Endothelial cell of umbilical vein (primary cell): ENCODE results near the gene CSPG5. TPM values are rescaled to one million over a fixed set of nuclear protein-coding genes. Genes with fewer than 3 reads are reported as not detected.

Experiments
- BruUV-seq: library from RNA; stranded (reverse); fragments of 400-500 nt; replicated peaks from 2 replicates; lab custom pipeline; 2021; lab: Mats Ljungman, UMichigan
- CTCF ChIA-PET: fragments of 300-600, 350-600 bp; sonication (Branson Sonifier 250); formaldehyde crosslinking; loops from one replicate; lab custom pipeline; 2021; ENCODE audit warnings: antibody characterized with exemption, inconsistent platforms; lab: Charles Lee
- POLR2A ChIA-PET: fragments of 300-600, 350-600 bp; sonication (Branson Sonifier 250); formaldehyde crosslinking; loops from one replicate; lab custom pipeline; 2021; ENCODE audit warnings: antibody characterized with exemption, inconsistent platforms; lab: Charles Lee
- DNase-seq: peaks from one replicate; pipeline ENCODE4 v3.0.0-alpha.2; 2011; ENCODE audit warnings: low read depth, low spot score
- FAIRE-seq: peaks from 2 replicates; lab custom pipeline; 2011; peaks lifted over from hg19 to GRCh38; lab: Jason Lieb, UNC
- H2AFZ ChIP-seq: 2 replicates; pipeline ENCODE4 v1.6.0; 2012; ENCODE audit warnings: low read depth, low read length, control low read depth, inconsistent platforms
- H3K27ac ChIP-seq: 2 replicates; pipeline ENCODE4 v1.5.1; 2011; ENCODE audit warnings: low read depth, mild to moderate bottlenecking, control low read depth, low read length, moderate library complexity; ENCODE audit not compliant: insufficient read depth
- H3K27me3 ChIP-seq, 2 experiments: 2 replicates each; pipeline versions ENCODE4 v1.6.0 to v1.6.1; 2011; ENCODE audit warnings: low read length in 2 of 2, mixed read lengths in 1 of 2; ENCODE audit not compliant: control insufficient read depth in 2 of 2, insufficient read depth in 2 of 2
- H3K36me3 ChIP-seq, 2 experiments: 2 replicates in 1 of 2; 3 replicates in 1 of 2; pipeline ENCODE4 v1.5.1; 2011; ENCODE audit warnings: low read length in 2 of 2, mild to moderate bottlenecking in 1 of 2, moderate library complexity in 1 of 2; ENCODE audit not compliant: control insufficient read depth in 2 of 2, insufficient read depth in 2 of 2; ENCODE audit errors: extremely low read depth in 1 of 2
- H3K4me1 ChIP-seq: 3 replicates; pipeline ENCODE4 v1.5.1; 2011; ENCODE audit warnings: mild to moderate bottlenecking, low read length; ENCODE audit not compliant: control insufficient read depth, insufficient read depth; ENCODE audit errors: extremely low read depth
- H3K4me2 ChIP-seq: 2 replicates; pipeline ENCODE4 v1.6.1; 2011; ENCODE audit warnings: low read length, control low read depth, mixed read lengths; ENCODE audit not compliant: insufficient read depth
- H3K4me3 ChIP-seq, 3 experiments: fragments of 200-600 bp in 1 of 3; sonication (generic), shearing (Covaris generic) in 1 of 3; replicated peaks in 1 of 3; 2 replicates each; pipeline ENCODE4 v1.5.1; 2011 to 2016; ENCODE audit warnings: control low read depth in 3 of 3, low read length in 3 of 3, mild to moderate bottlenecking in 2 of 3, inconsistent platforms in 1 of 3, low read depth in 1 of 3, moderate library complexity in 1 of 3; ENCODE audit not compliant: insufficient read depth in 1 of 3
- H3K79me2 ChIP-seq: 2 replicates; pipeline ENCODE4 v1.6.0; 2012; ENCODE audit warnings: low read length, inconsistent platforms; ENCODE audit not compliant: control insufficient read depth, insufficient read depth
- H3K9ac ChIP-seq: replicated peaks from 2 replicates; pipeline ENCODE3; 2011; ENCODE audit warnings: low read length, control low read depth; ENCODE audit not compliant: insufficient read depth; ENCODE audit errors: extremely low read depth
- H3K9me1 ChIP-seq: replicated peaks from 3 replicates; pipeline ENCODE4 v1.6.0; 2011; ENCODE audit warnings: mild to moderate bottlenecking, low read length; ENCODE audit not compliant: control insufficient read depth, insufficient read depth; ENCODE audit errors: extremely low read depth
- H3K9me3 ChIP-seq: replicated peaks from 2 replicates; pipeline ENCODE4 v1.5.1; 2012; ENCODE audit warnings: low read length, inconsistent platforms; ENCODE audit not compliant: control insufficient read depth, insufficient read depth
- H4K20me1 ChIP-seq: replicated peaks from 2 replicates; pipeline ENCODE3; 2011; ENCODE audit warnings: mild to moderate bottlenecking, low read length; ENCODE audit not compliant: control insufficient read depth, insufficient read depth; ENCODE audit errors: extremely low read depth
- EZH2 ChIP-seq: IDR thresholded peaks from 2 replicates; pipeline ENCODE4 v1.6.1; 2012; ENCODE audit warnings: borderline replicate concordance, low read depth, mild to moderate bottlenecking, moderate library complexity, low read length, inconsistent platforms; ENCODE audit not compliant: severe bottlenecking
- FOS ChIP-seq: IDR thresholded peaks from 2 replicates; pipeline ENCODE4 v1.6.1; 2011; ENCODE audit warnings: mild to moderate bottlenecking, low read length, moderate library complexity, borderline replicate concordance; ENCODE audit not compliant: insufficient read depth
- GATA2 ChIP-seq: IDR thresholded peaks from 2 replicates; pipeline ENCODE4 v1.7.0; 2011; ENCODE audit warnings: low read depth, mild to moderate bottlenecking, moderate library complexity, mixed read lengths, low read length; ENCODE audit not compliant: insufficient read length, insufficient read depth
- JUN ChIP-seq: IDR thresholded peaks from 2 replicates; pipeline ENCODE4 v1.6.1; 2011; ENCODE audit warnings: borderline replicate concordance, low read depth; ENCODE audit not compliant: insufficient read length, insufficient read depth
- MAX ChIP-seq: IDR thresholded peaks from 2 replicates; pipeline ENCODE4 v1.6.1; 2011; ENCODE audit not compliant: insufficient read depth, insufficient read length
- MYC ChIP-seq: IDR thresholded peaks from one replicate; pipeline ENCODE4 v1.6.1; 2011; ENCODE audit warnings: mild to moderate bottlenecking, low read depth, low read length
- POLR2A ChIP-seq: IDR thresholded peaks from 2 replicates; pipeline ENCODE4 v1.6.1; 2012; ENCODE audit warnings: low read depth, mild to moderate bottlenecking, control low read depth, low read length
- POLR2AphosphoS5 ChIP-seq: IDR thresholded peaks from 2 replicates; pipeline ENCODE4 v1.6.1; 2012; ENCODE audit warnings: low read depth, mild to moderate bottlenecking, control low read depth, low read length, moderate library complexity; ENCODE audit not compliant: insufficient read depth
- dilution Hi-C: fragments of 300-500 bp; cut with MboI; formaldehyde crosslinking; loops from one replicate; pipeline ENCODE4 v1.15.0; 2019; ENCODE audit warnings: low sequenced_read_pairs; ENCODE audit not compliant: extremely low pct_ligation_motif_present
- intact Hi-C: fragments of 100-400 bp; cut with micrococcal nuclease; formaldehyde crosslinking; loops from one replicate; pipeline ENCODE4 v1.10.0; 2022
- polyA plus RNA-seq, 4 experiments: library from polyadenylated mRNA; depleted of rRNA in 3 of 4; stranded (reverse) in 3 of 4; unstranded in 1 of 4; fragments of >200 nt; gene quantifications; 2 replicates each; pipeline versions ENCODE4 v1.2.1 to v1.2.3, GENCODE V29; 2011 to 2012; ENCODE audit warnings: missing spikeins in 1 of 4
- total RNA-seq: library from RNA; stranded (reverse); gene quantifications from 2 replicates; pipeline ENCODE4 v1.2.3, GENCODE V29; 2021
- TF ChIP-seq, protein P1 (sequence below), 2 donors: IDR thresholded peaks; 1 replicate in 1 of 2; 2 replicates in 1 of 2; pipeline ENCODE4 v1.5.1; 2011; ENCODE audit warnings: low read length in 2 of 2, mild to moderate bottlenecking in 2 of 2, moderate library complexity in 2 of 2, control low read depth in 1 of 2, inconsistent platforms in 1 of 2, low read depth in 1 of 2; ENCODE audit not compliant: insufficient read depth in 1 of 2; ENCODE audit errors: extremely low read depth in 1 of 2

Gene CSPG5
- total and polyA plus RNA-seq, 2 donors (not counting 3 experiments of a cell fraction or from before 2014, with no cell fraction given) = 0.32 to 0.55 TPM

GRCh38 chr3:47520756-47521155, 57.9 kb downstream of the CSPG5 start:
- H3K9me3 ChIP-seq = no peaks in the 10 kb centered on the region
- dilution Hi-C loops = no loop called here
- ChIA-PET CTCF (interaction anchor here (0.6 to 3.8 kb wide), 15 partner anchors 11 to 674 kb away, joined by 3 to 99 read pairs (median 6); partner anchors contain the start of gene CSPG5), POLR2A (no interaction called here)
- no peaks in the 10 kb centered on the region for H3K79me2 ChIP-seq
- no peaks in the 10 kb centered on the region for H4K20me1 ChIP-seq
- DNase-seq (no peak), FAIRE-seq (no peak)
- no peaks in the 10 kb centered on the region for H3K9me1 ChIP-seq
- no TSS peak for BruUV-seq
- H3K36me3 ChIP-seq = no peaks in the 10 kb centered on the region
- no peak overlapping the region for H3K4me2 ChIP-seq
- no peak overlapping the region for H3K27ac ChIP-seq
- no peaks in the 10 kb centered on the region for H3K4me1 ChIP-seq
- intact Hi-C loops = loop anchor here (5.0 kb wide), 1 partner anchor 57 kb away; the partner anchor contains the start of gene CSPG5
- no peaks in the 10 kb centered on the region for H3K27me3 ChIP-seq
- no peak for TF ChIP-seq POLR2AphosphoS5
- TF ChIP-seq MYC = no peak
- no peak for TF ChIP-seq MAX
- TF ChIP-seq GATA2 = no peak
- no peak for TF ChIP-seq FOS
- TF ChIP-seq JUN = no peak
- TF ChIP-seq, protein P1, sequence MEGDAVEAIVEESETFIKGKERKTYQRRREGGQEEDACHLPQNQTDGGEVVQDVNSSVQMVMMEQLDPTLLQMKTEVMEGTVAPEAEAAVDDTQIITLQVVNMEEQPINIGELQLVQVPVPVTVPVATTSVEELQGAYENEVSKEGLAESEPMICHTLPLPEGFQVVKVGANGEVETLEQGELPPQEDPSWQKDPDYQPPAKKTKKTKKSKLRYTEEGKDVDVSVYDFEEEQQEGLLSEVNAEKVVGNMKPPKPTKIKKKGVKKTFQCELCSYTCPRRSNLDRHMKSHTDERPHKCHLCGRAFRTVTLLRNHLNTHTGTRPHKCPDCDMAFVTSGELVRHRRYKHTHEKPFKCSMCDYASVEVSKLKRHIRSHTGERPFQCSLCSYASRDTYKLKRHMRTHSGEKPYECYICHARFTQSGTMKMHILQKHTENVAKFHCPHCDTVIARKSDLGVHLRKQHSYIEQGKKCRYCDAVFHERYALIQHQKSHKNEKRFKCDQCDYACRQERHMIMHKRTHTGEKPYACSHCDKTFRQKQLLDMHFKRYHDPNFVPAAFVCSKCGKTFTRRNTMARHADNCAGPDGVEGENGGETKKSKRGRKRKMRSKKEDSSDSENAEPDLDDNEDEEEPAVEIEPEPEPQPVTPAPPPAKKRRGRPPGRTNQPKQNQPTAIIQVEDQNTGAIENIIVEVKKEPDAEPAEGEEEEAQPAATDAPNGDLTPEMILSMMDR (IDR thresholded peaks at IDR 0.05; ENCODE audit: extremely low read depth in 1 of 2, insufficient read depth in 1 of 2, low read depth in 1 of 2, low read length in 2 of 2) = no peak
- no peak for TF ChIP-seq EZH2
- no peak for TF ChIP-seq POLR2A
- H3K4me3 ChIP-seq = no peak overlapping the region
- H2AFZ ChIP-seq = no peak overlapping the region
- H3K9ac ChIP-seq = no peak overlapping the region
